ENCODE results near the gene RBMS1.
"Not testable (repeated sequence)": the region's sequence is repeated elsewhere in the genome, so short reads cannot be mapped to it uniquely, and the experiment has no call there.

The RBMS1 gene

GRCh38 chr2:160368988-160369930 is 124.3 kb downstream of the RBMS1 start:
- Histone ChIP-seq H3K9ac (ENCODE audit: low read depth, low read length) (no peak overlapping the region), H3K27ac (ENCODE audit: low read depth, low read length) (no peak overlapping the region), H3K4me3 (ENCODE audit: low read length) (no peak overlapping the region), H3K36me3 (ENCODE audit: insufficient read depth, low read length) (peaks cover 17% of the 10 kb centered on the region), H3K4me1 (ENCODE audit: insufficient read depth, low read length) (peaks cover 47% of the 10 kb centered on the region), H3K27me3 (ENCODE audit: insufficient read depth, low read length) (no peaks in the 10 kb centered on the region), H3K9me3 (ENCODE audit: insufficient read depth, low read depth, low read length) (no peaks in the 10 kb centered on the region)
- 90% methylated on average over 7 of the region's 7 CpGs for WGBS

- peaks cover 17% of the 10 kb centered on the region for H3K36me3 ChIP-seq (ENCODE audit: insufficient read depth, low read length)
- H3K9me3 ChIP-seq (ENCODE audit: insufficient read depth, low read depth, low read length) = no peaks in the 10 kb centered on the region
- WGBS = 71% methylated on average over 7 of the region's 7 CpGs
- H3K4me3 ChIP-seq (ENCODE audit: low read length) = no peak overlapping the region
- H3K27me3 ChIP-seq (ENCODE audit: insufficient read depth, low read length) = no peaks in the 10 kb centered on the region
- no peak overlapping the region for H3K27ac ChIP-seq (ENCODE audit: low read depth, low read length)
- H3K4me1 ChIP-seq (ENCODE audit: insufficient read depth, low read length) = peaks cover 33% of the 10 kb centered on the region
- H3K9ac ChIP-seq (ENCODE audit: low read depth, low read length) = no peak overlapping the region
These were observed 125.7 kb downstream of the RBMS1 start for GRCh38 chr2:160367887-160368286.

- H3K9me3 ChIP-seq (ENCODE audit: insufficient read depth, low read depth, low read length); H3K27ac ChIP-seq (ENCODE audit: low read depth, low read length); H3K4me3 ChIP-seq (ENCODE audit: low read length); H3K9ac ChIP-seq (ENCODE audit: low read depth, low read length); H3K27me3 ChIP-seq (ENCODE audit: insufficient read depth, low read length): not testable (repeated sequence)
- peaks cover 17% of the 10 kb centered on the region for H3K36me3 ChIP-seq (ENCODE audit: insufficient read depth, low read length)
- H3K4me1 ChIP-seq (ENCODE audit: insufficient read depth, low read length) = peaks cover 26% of the 10 kb centered on the region
- WGBS = 65% methylated on average over 4 of the region's 4 CpGs
These were observed 126.5 kb downstream of the RBMS1 start for GRCh38 chr2:160367139-160367538.

GRCh38 chr2:160366474-160366873 is 127.1 kb downstream of the RBMS1 start:
- Histone ChIP-seq H3K9ac (ENCODE audit: low read depth, low read length) (no peak overlapping the region), H3K27ac (ENCODE audit: low read depth, low read length) (no peak overlapping the region), H3K27me3 (ENCODE audit: insufficient read depth, low read length) (no peaks in the 10 kb centered on the region), H3K36me3 (ENCODE audit: insufficient read depth, low read length) (peaks cover 17% of the 10 kb centered on the region), H3K4me3 (ENCODE audit: low read length) (no peak overlapping the region), H3K4me1 (ENCODE audit: insufficient read depth, low read length) (peaks cover 19% of the 10 kb centered on the region), H3K9me3 (ENCODE audit: insufficient read depth, low read depth, low read length) (no peaks in the 10 kb centered on the region)
- 100% methylated on average over 1 of the region's 1 CpG for WGBS

GRCh38 chr2:160365716-160366367 is 127.8 kb downstream of the RBMS1 start:
- H3K9ac ChIP-seq (ENCODE audit: low read depth, low read length) = no peak overlapping the region
- peaks cover 14% of the 10 kb centered on the region for H3K4me1 ChIP-seq (ENCODE audit: insufficient read depth, low read length)
- 95% methylated on average over 5 of the region's 5 CpGs for WGBS
- no peak overlapping the region for H3K4me3 ChIP-seq (ENCODE audit: low read length)
- no peaks in the 10 kb centered on the region for H3K9me3 ChIP-seq (ENCODE audit: insufficient read depth, low read depth, low read length)
- peaks cover 17% of the 10 kb centered on the region for H3K36me3 ChIP-seq (ENCODE audit: insufficient read depth, low read length)
- H3K27ac ChIP-seq (ENCODE audit: low read depth, low read length) = no peak overlapping the region
- H3K27me3 ChIP-seq (ENCODE audit: insufficient read depth, low read length) = no peaks in the 10 kb centered on the region

- Histone ChIP-seq H3K36me3 (ENCODE audit: insufficient read depth, low read length) (peaks cover 17% of the 10 kb centered on the region), H3K9me3 (ENCODE audit: insufficient read depth, low read depth, low read length) (no peaks in the 10 kb centered on the region), H3K27me3 (ENCODE audit: insufficient read depth, low read length) (no peaks in the 10 kb centered on the region), H3K4me3 (ENCODE audit: low read length) (no peak overlapping the region), H3K9ac (ENCODE audit: low read depth, low read length) (no peak overlapping the region), H3K4me1 (ENCODE audit: insufficient read depth, low read length) (peaks cover 25% of the 10 kb centered on the region), H3K27ac (ENCODE audit: low read depth, low read length) (no peak overlapping the region)
- 91% methylated on average over 2 of the region's 2 CpGs for WGBS
These were observed 129.2 kb downstream of the RBMS1 start for GRCh38 chr2:160364364-160364763.

- Histone ChIP-seq H3K27ac (ENCODE audit: low read depth, low read length) (no peak overlapping the region), H3K9ac (ENCODE audit: low read depth, low read length) (no peak overlapping the region), H3K4me3 (ENCODE audit: low read length) (no peak overlapping the region), H3K4me1 (ENCODE audit: insufficient read depth, low read length) (peaks cover 30% of the 10 kb centered on the region), H3K36me3 (ENCODE audit: insufficient read depth, low read length) (peaks cover 17% of the 10 kb centered on the region), H3K27me3 (ENCODE audit: insufficient read depth, low read length) (no peaks in the 10 kb centered on the region), H3K9me3 (ENCODE audit: insufficient read depth, low read depth, low read length) (no peaks in the 10 kb centered on the region)
- 95% methylated on average over 3 of the region's 3 CpGs for WGBS
These were observed 129.6 kb downstream of the RBMS1 start for GRCh38 chr2:160363961-160364360.

- Histone ChIP-seq H3K27me3 (ENCODE audit: insufficient read depth, low read length) (no peaks in the 10 kb centered on the region), H3K36me3 (ENCODE audit: insufficient read depth, low read length) (peaks cover 17% of the 10 kb centered on the region), H3K9ac (ENCODE audit: low read depth, low read length) (no peak overlapping the region), H3K4me1 (ENCODE audit: insufficient read depth, low read length) (peaks cover 28% of the 10 kb centered on the region), H3K27ac (ENCODE audit: low read depth, low read length) (no peak overlapping the region), H3K9me3 (ENCODE audit: insufficient read depth, low read depth, low read length) (no peaks in the 10 kb centered on the region), H3K4me3 (ENCODE audit: low read length) (no peak overlapping the region)
- 77% methylated on average over 4 of the region's 4 CpGs for WGBS
These were observed 130.6 kb downstream of the RBMS1 start for GRCh38 chr2:160363055-160363454.

GRCh38 chr2:160362541-160362940 is 131.1 kb downstream of the RBMS1 start:
- H3K9me3 ChIP-seq (ENCODE audit: insufficient read depth, low read depth, low read length) = no peaks in the 10 kb centered on the region
- H3K27ac ChIP-seq (ENCODE audit: low read depth, low read length) = no peak overlapping the region
- peaks cover 23% of the 10 kb centered on the region for H3K4me1 ChIP-seq (ENCODE audit: insufficient read depth, low read length)
- 96% methylated on average over 1 of the region's 2 CpGs for WGBS
- no peaks in the 10 kb centered on the region for H3K27me3 ChIP-seq (ENCODE audit: insufficient read depth, low read length)
- peaks cover 17% of the 10 kb centered on the region for H3K36me3 ChIP-seq (ENCODE audit: insufficient read depth, low read length)
- no peak overlapping the region for H3K4me3 ChIP-seq (ENCODE audit: low read length)
- H3K9ac ChIP-seq (ENCODE audit: low read depth, low read length) = no peak overlapping the region

- Histone ChIP-seq H3K27me3 (ENCODE audit: insufficient read depth, low read length) (no peaks in the 10 kb centered on the region), H3K27ac (ENCODE audit: low read depth, low read length) (no peak overlapping the region), H3K4me3 (ENCODE audit: low read length) (no peak overlapping the region), H3K36me3 (ENCODE audit: insufficient read depth, low read length) (peaks cover 17% of the 10 kb centered on the region), H3K9ac (ENCODE audit: low read depth, low read length) (no peak overlapping the region), H3K4me1 (ENCODE audit: insufficient read depth, low read length) (peaks cover 19% of the 10 kb centered on the region), H3K9me3 (ENCODE audit: insufficient read depth, low read depth, low read length) (no peaks in the 10 kb centered on the region)
- WGBS = 95% methylated on average over 4 of the region's 4 CpGs
These were observed 131.6 kb downstream of the RBMS1 start for GRCh38 chr2:160362018-160362417.

GRCh38 chr2:160360089-160360757 is 133.4 kb downstream of the RBMS1 start:
- H3K9ac ChIP-seq (ENCODE audit: low read depth, low read length) = no peak overlapping the region
- H3K4me1 ChIP-seq (ENCODE audit: insufficient read depth, low read length) = peaks cover 19% of the 10 kb centered on the region
- H3K36me3 ChIP-seq (ENCODE audit: insufficient read depth, low read length) = peaks cover 4% of the 10 kb centered on the region; the same call in 1 of the 2 replicates
- H3K4me3 ChIP-seq (ENCODE audit: low read length) = no peak overlapping the region
- H3K27ac ChIP-seq (ENCODE audit: low read depth, low read length) = no peak overlapping the region; the same call in 1 of the 2 replicates
- WGBS = 79% methylated on average over 5 of the region's 5 CpGs
- H3K27me3 ChIP-seq (ENCODE audit: insufficient read depth, low read length) = no peaks in the 10 kb centered on the region
- H3K9me3 ChIP-seq (ENCODE audit: insufficient read depth, low read depth, low read length) = no peaks in the 10 kb centered on the region

All from HUES64 (cell line).